Small intestine (tissue), 7 donors: ENCODE data around the gene CDK6. TPM values are rescaled to one million over a fixed set of nuclear protein-coding genes. Genes with fewer than 3 reads are reported as not detected.

Experiments used
- DNase-seq, 2 donors: peaks; one replicate each; pipeline versions ENCODE4 v3.0.0 to v3.0.0-alpha.2; 2013
- FAIRE-seq: peaks from 2 replicates; lab custom pipeline; 2012; peaks lifted over from hg19 to GRCh38; lab: Jason Lieb, UNC
- H3K27ac ChIP-seq, 3 donors: one replicate each; pipeline ENCODE4 v1.5.1; 2013; ENCODE audit warnings: low read length in 2 of 3, mild to moderate bottlenecking in 2 of 3, control low read depth in 1 of 3, inconsistent platforms in 1 of 3, low read depth in 1 of 3, moderate library complexity in 1 of 3
- H3K27me3 ChIP-seq, 3 donors: one replicate each; pipeline ENCODE4 v1.6.1; 2013; ENCODE audit warnings: low read length in 3 of 3, inconsistent platforms in 1 of 3; ENCODE audit not compliant: control insufficient read depth in 3 of 3, insufficient read depth in 3 of 3
- H3K36me3 ChIP-seq, 3 donors: one replicate each; pipeline ENCODE4 v1.6.1; 2013; ENCODE audit warnings: low read length in 3 of 3, inconsistent platforms in 1 of 3, low read depth in 1 of 3, mild to moderate bottlenecking in 1 of 3, moderate library complexity in 1 of 3; ENCODE audit not compliant: control insufficient read depth in 3 of 3, insufficient read depth in 2 of 3
- H3K4me1 ChIP-seq, 3 donors: one replicate each; pipeline ENCODE4 v1.6.1; 2013; ENCODE audit warnings: low read length in 2 of 3, inconsistent platforms in 1 of 3, low read depth in 1 of 3, mild to moderate bottlenecking in 1 of 3, moderate library complexity in 1 of 3; ENCODE audit not compliant: control insufficient read depth in 3 of 3, insufficient read depth in 2 of 3
- H3K4me3 ChIP-seq, 3 donors: one replicate each; pipeline ENCODE4 v1.5.1; 2013; ENCODE audit warnings: low read length in 3 of 3, control low read depth in 1 of 3, inconsistent platforms in 1 of 3, low read depth in 1 of 3, mild to moderate bottlenecking in 1 of 3, moderate library complexity in 1 of 3
- H3K9me3 ChIP-seq, 2 donors: one replicate each; pipeline ENCODE4 v1.6.1; 2013; ENCODE audit warnings: low read depth in 1 of 2, low read length in 1 of 2; ENCODE audit not compliant: control insufficient read depth in 2 of 2, insufficient read depth in 1 of 2
- WGBS, 3 donors: extraction: QIAGEN DNeasy Blood & Tissue Kit; methylation state at CpG; one replicate each; pipeline ENCODE4 v1.1.7; 2013; 5-methylcytosine and 5-hydroxymethylcytosine counted together
- polyA plus RNA-seq, 4 donors: library from polyadenylated mRNA; stranded (reverse) in 3 of 4; unstranded in 1 of 4; fragments of 200-250 nt in 3 of 4; fragments of 120-200 nt in 1 of 4; gene quantifications; one replicate each; pipeline versions ENCODE4 v1.2.1 to v1.2.3, GENCODE V29; 2013
- donor health status: healthy with polysubstance abuse.
- donor health status: control.
- donor health status: control.
- donor health status: Bipolar disorder and iron deficiency.
- donor health status: healthy.

CDK6 gene
- polyA plus RNA-seq, 4 donors: 1.6 to 28.0 (median 8.1) TPM

DNA sequence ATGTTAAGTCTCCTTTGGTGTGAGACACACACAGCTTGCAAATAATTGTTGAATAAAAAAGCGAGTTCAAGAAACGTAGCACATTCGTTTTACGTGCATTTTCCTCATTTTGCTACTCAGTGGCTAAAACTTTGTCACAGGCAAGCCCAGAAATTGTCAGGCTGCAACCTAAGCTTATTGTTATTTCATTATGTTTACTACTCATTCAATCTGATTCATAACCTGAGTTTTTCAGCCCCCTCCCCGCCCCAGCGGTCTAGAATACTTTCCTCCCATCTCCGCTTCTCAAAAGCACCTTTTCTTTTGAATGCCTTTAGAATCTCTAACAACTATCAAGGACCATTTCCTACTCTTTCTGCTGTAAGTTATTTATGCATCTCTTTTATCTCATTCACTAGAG, 247.3 kb downstream of the CDK6 start:
- H3K4me3 ChIP-seq: peak overlapping the region in 2 of 3 donors; percentile 91 to 97
- H3K4me1 ChIP-seq: peaks cover 0 to 8% (median 6%) of the 10 kb centered on the region in 3 donors
- no peaks in the 10 kb centered on the region for H3K9me3 ChIP-seq
- H3K27me3 ChIP-seq: no peaks in the 10 kb centered on the region
- 21 to 40% (median 25%) methylated on average over 7 of the region's 7 CpGs for WGBS, 3 donors
- FAIRE-seq (no peak), DNase-seq (no peak)
- peak overlapping the region in 1 of 3 donors; percentile 95 for H3K27ac ChIP-seq
- H3K36me3 ChIP-seq: peaks cover 0 to 4% (median 0%) of the 10 kb centered on the region in 3 donors

- H3K9me3 ChIP-seq: no peaks in the 10 kb centered on the region
- H3K4me3 ChIP-seq: peak overlapping the region in 2 of 3 donors; percentile 7 to 97
- 76 to 78% (median 78%) methylated on average over 9 of the region's 9 CpGs for WGBS, 3 donors
- H3K27ac ChIP-seq: no peak overlapping the region
- FAIRE-seq (no peak), DNase-seq (no peak)
- peaks cover 0 to 4% (median 0%) of the 10 kb centered on the region in 3 donors for H3K36me3 ChIP-seq
- peaks cover 0 to 8% (median 6%) of the 10 kb centered on the region in 3 donors for H3K4me1 ChIP-seq
- H3K27me3 ChIP-seq: no peaks in the 10 kb centered on the region
Observed at GRCh38 chr7:92588561-92588960, 247.8 kb downstream of the CDK6 start.

- no peak for DNase-seq
- Histone ChIP-seq H3K9me3 (no peaks in the 10 kb centered on the region), H3K4me3 (no peak overlapping the region), H3K36me3 (peaks cover 0 to 5% (median 0%) of the 10 kb centered on the region in 3 donors), H3K4me1 (peaks cover 0 to 8% (median 6%) of the 10 kb centered on the region in 3 donors), H3K27ac (no peak overlapping the region), H3K27me3 (no peaks in the 10 kb centered on the region)
- 51 to 60% (median 58%) methylated on average over 4 of the region's 4 CpGs for WGBS, 3 donors
- no peak for FAIRE-seq
Observed at GRCh38 chr7:92586841-92587240, 249.5 kb downstream of the CDK6 start.

GRCh38 chr7:92586403-92586802, 250.0 kb downstream of the CDK6 start:
- no peak overlapping the region for H3K27ac ChIP-seq
- FAIRE-seq (no peak), DNase-seq (peak in 1 of 2 donors; percentile 24)
- no peaks in the 10 kb centered on the region for H3K27me3 ChIP-seq
- peaks cover 0 to 8% (median 6%) of the 10 kb centered on the region in 3 donors for H3K4me1 ChIP-seq
- peaks cover 0 to 7% (median 0%) of the 10 kb centered on the region in 3 donors for H3K36me3 ChIP-seq
- no peak overlapping the region for H3K4me3 ChIP-seq
- H3K9me3 ChIP-seq: no peaks in the 10 kb centered on the region

- H3K36me3 ChIP-seq: peaks cover 0 to 12% (median 3%) of the 10 kb centered on the region in 3 donors
- FAIRE-seq: no peak
- H3K4me1 ChIP-seq: peaks cover 0 to 8% (median 6%) of the 10 kb centered on the region in 3 donors
- H3K4me3 ChIP-seq: no peak overlapping the region
- H3K9me3 ChIP-seq: no peaks in the 10 kb centered on the region
- H3K27me3 ChIP-seq: no peaks in the 10 kb centered on the region
- no peak overlapping the region for H3K27ac ChIP-seq
- no peak for DNase-seq
Observed at GRCh38 chr7:92584953-92585352, 251.4 kb downstream of the CDK6 start.

GRCh38 chr7:92582948-92583347, 253.4 kb downstream of the CDK6 start:
- Histone ChIP-seq H3K27me3 (no peaks in the 10 kb centered on the region), H3K9me3 (no peaks in the 10 kb centered on the region), H3K27ac (no peak overlapping the region), H3K4me1 (no peaks in the 10 kb centered on the region), H3K4me3 (no peak overlapping the region), H3K36me3 (peaks cover 3 to 19% (median 12%) of the 10 kb centered on the region in 3 donors)
- FAIRE-seq (no peak), DNase-seq (no peak)
- WGBS, 3 donors: 97 to 98% (median 98%) methylated on average over 1 of the region's 1 CpG

DNA sequence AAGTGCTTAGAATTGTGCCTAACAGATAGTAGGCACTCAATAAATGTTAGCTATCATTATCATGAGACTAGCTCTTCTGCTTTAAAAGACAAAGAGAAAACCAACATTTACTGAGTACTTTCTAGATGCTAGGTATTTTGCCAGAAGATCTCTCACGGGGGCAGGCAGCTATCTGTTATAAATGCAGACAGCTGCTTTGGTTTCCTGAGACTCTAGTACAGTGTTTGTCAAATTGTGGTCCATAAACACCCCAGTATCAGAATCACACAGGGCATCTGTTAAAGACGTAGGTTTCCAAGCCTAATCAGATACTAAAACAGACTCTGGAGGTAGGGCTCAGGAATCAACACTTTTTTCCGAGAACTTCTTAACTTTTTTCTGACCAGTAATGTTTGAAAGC, 260.1 kb downstream of the CDK6 start:
- Histone ChIP-seq H3K36me3 (peaks cover 7 to 26% (median 22%) of the 10 kb centered on the region in 3 donors), H3K4me3 (no peak overlapping the region), H3K9me3 (no peaks in the 10 kb centered on the region), H3K27me3 (no peaks in the 10 kb centered on the region), H3K27ac (no peak overlapping the region), H3K4me1 (no peaks in the 10 kb centered on the region)
- FAIRE-seq (no peak), DNase-seq (no peak)
- 89 to 93% (median 90%) methylated on average over 3 of the region's 3 CpGs for WGBS, 3 donors

- H3K36me3 ChIP-seq: peaks cover 4 to 33% (median 14%) of the 10 kb centered on the region in 3 donors
- 93 to 97% (median 96%) methylated on average over 4 of the region's 4 CpGs for WGBS, 3 donors
- DNase-seq (no peak), FAIRE-seq (no peak)
- no peak overlapping the region for H3K27ac ChIP-seq
- H3K4me3 ChIP-seq: no peak overlapping the region
- no peaks in the 10 kb centered on the region for H3K27me3 ChIP-seq
- no peaks in the 10 kb centered on the region for H3K9me3 ChIP-seq
- no peaks in the 10 kb centered on the region for H3K4me1 ChIP-seq
Observed at GRCh38 chr7:92569137-92569536, 267.2 kb downstream of the CDK6 start.

GRCh38 chr7:92567460-92567859, 268.9 kb downstream of the CDK6 start:
- Histone ChIP-seq H3K27ac (no peak overlapping the region), H3K36me3 (peaks cover 4 to 28% (median 18%) of the 10 kb centered on the region in 3 donors), H3K9me3 (no peaks in the 10 kb centered on the region), H3K4me3 (no peak overlapping the region), H3K4me1 (no peaks in the 10 kb centered on the region), H3K27me3 (no peaks in the 10 kb centered on the region)
- 90 to 94% (median 93%) methylated on average over 6 of the region's 6 CpGs for WGBS, 3 donors
- DNase-seq (no peak), FAIRE-seq (no peak)
